ENCODE measurements around the gene ADPRM.

ADPRM gene

DNA sequence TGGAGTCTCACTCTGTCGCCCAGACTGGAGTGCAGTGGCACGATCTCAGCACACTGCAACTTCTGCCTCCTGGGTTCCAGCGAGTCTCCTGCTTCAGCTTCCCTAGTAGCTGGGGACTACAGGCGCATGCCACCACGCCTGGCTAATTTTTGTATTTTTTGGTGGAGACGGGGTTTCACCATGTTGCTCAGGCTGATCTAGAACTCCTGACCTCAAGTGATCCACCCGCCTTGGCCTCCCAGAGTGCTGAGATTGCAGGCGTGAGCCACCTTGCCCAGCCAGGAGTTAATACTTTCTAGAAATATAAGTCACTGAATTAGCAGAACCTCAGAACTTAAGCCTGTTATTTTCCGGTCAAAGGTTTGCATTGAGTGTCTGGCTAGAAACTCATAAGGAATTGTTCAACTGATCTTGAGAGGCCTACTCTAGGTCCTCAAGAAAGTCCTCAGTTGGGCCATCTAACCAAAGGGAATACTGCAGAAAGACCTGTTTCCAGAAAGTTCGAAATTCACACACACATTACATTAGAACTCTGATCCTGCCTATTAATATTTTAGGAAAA is 31.0 kb downstream of the ADPRM start:
- TF ChIP-seq CTCF (IDR thresholded peaks at IDR 0.05) = no peak

DNA sequence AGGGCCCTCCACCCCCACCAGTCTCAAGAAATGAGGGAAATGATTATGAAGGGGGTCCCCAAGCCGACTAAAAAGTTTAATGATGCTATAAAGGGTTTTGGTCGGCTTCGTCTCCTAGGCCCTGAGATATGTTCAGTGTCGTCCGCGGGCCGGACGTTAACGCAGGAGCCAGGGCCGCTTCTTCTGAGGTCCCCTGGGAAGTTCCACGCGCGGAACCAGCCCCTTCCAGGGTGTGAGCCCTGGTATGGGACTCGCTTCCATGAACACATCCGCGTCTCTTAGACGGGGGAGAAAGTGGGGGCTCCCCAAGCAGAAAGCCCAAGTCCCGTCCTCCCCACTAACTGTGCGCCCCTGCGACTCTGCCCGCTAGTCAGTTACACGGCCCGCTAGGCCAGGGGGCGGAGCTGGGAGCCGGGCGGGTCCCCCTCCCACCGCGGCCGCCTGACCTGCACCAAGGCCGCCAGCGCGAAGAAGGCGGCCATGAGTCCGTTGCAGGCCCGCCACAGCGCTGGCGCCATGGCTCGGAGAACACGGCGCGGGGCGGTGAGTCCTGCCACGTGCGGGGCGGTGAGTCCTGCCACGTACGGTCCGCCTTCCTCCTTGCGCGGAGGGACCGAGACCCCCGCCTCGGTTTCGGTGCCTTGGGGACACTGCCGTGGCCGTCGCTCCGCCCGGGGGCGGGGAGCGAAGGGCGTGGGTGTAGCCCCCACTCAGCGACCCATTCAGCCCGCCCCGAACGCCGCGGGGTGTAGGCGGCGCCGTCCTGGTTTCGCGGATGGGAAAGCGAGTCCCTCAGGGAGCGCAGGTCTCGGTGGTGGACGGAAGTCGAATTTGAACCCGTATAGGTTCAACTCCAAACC is 32.2 kb downstream of the ADPRM start, which contains the start of gene TMEM220:
TMEM220 (minus strand) TSS at position 690 of the 860 bp plus-strand sequence; CDS start at position 518, 172 bp downstream.
- no peak for TF ChIP-seq CTCF (IDR thresholded peaks at IDR 0.05)

- TF ChIP-seq CTCF (IDR thresholded peaks at IDR 0.05) = no peak
Measured at GRCh38 chr17:10731408-10731879, 34.0 kb downstream of the ADPRM start.

DNA sequence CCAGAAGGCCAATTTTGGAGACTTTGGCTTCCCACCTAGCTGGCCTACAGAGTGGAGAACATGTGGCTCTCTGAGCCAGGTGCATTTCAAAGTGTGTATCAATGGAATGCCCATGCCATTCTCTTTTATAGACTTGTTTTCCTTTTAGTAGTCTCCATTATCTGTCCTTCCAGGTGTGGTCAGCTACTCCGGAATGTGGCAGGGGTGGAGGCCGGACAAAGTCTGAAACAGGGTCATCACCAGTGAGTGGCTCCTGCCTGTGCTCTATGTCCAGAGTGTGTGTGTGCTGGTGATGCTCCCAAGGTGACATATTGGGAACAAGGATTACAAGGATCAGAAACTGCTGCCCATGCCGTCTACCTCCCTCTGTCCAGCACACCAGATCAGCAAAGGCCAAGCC is 36.3 kb downstream of the ADPRM start:
- no peak for TF ChIP-seq CTCF (IDR thresholded peaks at IDR 0.05)

DNA sequence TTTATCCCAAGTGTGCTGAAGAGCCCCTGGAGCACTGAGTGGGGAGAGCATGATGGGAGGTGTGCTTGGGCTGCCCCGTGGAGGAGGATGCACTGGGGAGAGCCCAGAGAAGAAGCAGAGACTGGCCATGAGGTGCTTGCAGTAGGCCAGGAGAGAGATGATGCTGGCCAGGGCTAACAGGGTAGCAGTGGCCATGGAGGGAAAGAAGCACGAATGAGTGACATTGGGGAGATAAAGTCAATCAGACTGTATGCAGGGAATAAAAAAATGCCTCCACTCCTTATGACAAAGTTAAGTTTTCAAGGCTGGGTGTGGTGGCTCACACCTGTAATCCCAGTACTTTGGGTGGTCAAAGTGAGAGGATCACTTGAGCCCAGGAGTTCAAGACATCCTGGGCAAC is 37.9 kb downstream of the ADPRM start:
- no peak for TF ChIP-seq CTCF (IDR thresholded peaks at IDR 0.05)

DNA sequence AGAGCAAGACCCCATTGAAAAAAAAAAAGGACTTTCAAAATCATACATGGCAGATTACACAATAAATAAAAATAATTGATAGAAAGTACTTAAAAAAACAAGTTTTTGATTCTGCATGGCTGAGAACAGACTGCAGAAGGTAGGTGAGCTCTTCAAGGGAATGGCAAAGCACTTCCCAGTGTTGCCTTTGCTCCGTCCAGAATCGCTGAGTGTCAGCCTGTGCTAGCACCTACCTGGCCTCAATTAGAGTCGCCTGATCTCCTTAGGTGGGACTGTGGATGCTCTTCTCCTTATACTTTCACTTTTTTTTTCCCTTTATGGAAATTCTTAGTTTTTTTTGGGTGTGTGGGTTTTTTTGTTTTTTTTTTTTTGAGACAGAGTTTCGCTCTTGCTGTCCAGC is 38.4 kb downstream of the ADPRM start:
- TF ChIP-seq CTCF (IDR thresholded peaks at IDR 0.05) = no peak

GRCh38 chr17:10737168-10737622 is 39.8 kb downstream of the ADPRM start:
- peak; percentile 88 for TF ChIP-seq CTCF (IDR thresholded peaks at IDR 0.05)
